Left ventricle myocardium inferior (tissue), 1 donor: Measurements from ENCODE around the gene RGMA. TPM values are rescaled to one million over a fixed set of nuclear protein-coding genes. Genes with fewer than 3 reads are reported as not detected.
A peak's percentile ranks its signal among the peaks of the same experiment; 100 is the strongest.

Experiments
- DNase-seq: peaks from one replicate; pipeline ENCODE4 v3.0.0-alpha.2; 2020
- H3K27ac ChIP-seq: fragments of 200-600 bp; replicated peaks from 2 replicates; pipeline ENCODE4 v1.8.0; 2021
- H3K27me3 ChIP-seq: fragments of 200-600 bp; 2 replicates; pipeline ENCODE4 v1.8.0; 2021; ENCODE audit warnings: low read depth
- H3K36me3 ChIP-seq: fragments of 200-600 bp; 2 replicates; pipeline ENCODE4 v1.8.0; 2021
- H3K4me1 ChIP-seq: fragments of 200-600 bp; 2 replicates; pipeline ENCODE4 v1.8.0; 2021
- H3K4me3 ChIP-seq: fragments of 200-600 bp; 2 replicates; pipeline ENCODE4 v1.8.0; 2021; ENCODE audit warnings: mild to moderate bottlenecking, moderate library complexity
- H3K9me3 ChIP-seq: fragments of 200-600 bp; replicated peaks from 2 replicates; pipeline ENCODE4 v1.8.0; 2021
- intact Hi-C: fragments of 100-400 bp; cut with micrococcal nuclease; formaldehyde crosslinking; loops from one replicate; pipeline ENCODE4 v1.11.0; 2022
- total RNA-seq: library from RNA; stranded (reverse); fragmentation: NEBNext Ultra II Directional; extraction: Animal tissue kit (Norgen Biotek cat#: 25700); gene quantifications from one replicate; pipeline ENCODE4 v1.2.1, GENCODE V29; 2021
- TF ChIP-seq, protein P1 (sequence below): fragments of 200-600 bp; IDR thresholded peaks from 2 replicates; pipeline ENCODE4 v1.8.0; 2021; ENCODE audit warnings: antibody characterized with exemption, mild to moderate bottlenecking, borderline replicate concordance
- donor health status: DM: no; HTN: yes; CAD: no; lungs with severe emphysema.

Gene RGMA
- total RNA-seq, 1 donor from 2014 or later = 16.9 TPM

DNA sequence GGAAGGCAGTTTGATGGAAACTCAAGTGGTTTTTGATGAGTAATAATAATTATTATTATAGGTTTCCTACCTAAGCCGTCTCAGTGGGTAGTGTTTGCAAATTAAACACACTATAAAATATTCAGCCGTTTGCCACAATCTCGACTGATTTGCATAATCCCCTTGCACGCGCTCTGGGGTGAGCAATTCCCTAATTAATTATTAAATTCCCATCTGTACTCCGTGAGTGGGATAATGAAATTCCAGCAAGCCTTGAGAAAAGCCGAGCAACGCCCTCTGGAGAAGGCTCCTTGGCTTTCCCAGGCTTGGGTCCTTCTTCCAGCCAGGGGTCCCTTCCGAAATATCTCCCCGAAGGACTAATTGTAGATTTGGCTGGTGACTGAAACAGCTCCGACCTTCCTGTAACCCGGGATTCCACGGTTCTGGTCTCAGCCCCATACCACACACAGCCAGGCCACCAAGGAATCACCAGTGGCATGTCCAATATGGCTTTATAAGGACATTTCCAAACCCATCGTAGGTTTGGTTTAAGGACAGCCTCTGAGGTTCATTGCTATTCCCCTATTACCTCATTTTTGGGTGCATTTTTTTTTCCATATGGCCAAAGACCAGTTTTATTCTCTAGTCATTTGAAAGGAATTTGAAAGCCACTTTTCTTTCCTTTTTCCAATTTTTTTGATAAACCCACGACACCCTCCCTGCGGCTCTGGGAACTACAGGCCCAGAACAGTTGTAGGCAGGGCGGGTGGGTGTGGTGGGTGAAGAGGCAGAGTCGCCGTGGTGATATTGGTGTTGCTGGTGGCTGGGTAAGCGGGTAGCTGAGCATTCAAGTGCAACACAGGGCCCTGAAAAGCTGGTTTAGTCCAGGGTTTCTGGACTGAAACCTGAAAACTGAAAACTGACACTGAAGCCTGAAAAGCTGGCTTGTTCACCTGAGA, 33.2 kb upstream of the RGMA start:
- H3K4me1 ChIP-seq = no peaks in the 10 kb centered on the region
- no peaks in the 10 kb centered on the region for H3K36me3 ChIP-seq
- H3K27me3 ChIP-seq = no peaks in the 10 kb centered on the region
- TF ChIP-seq, protein P1, sequence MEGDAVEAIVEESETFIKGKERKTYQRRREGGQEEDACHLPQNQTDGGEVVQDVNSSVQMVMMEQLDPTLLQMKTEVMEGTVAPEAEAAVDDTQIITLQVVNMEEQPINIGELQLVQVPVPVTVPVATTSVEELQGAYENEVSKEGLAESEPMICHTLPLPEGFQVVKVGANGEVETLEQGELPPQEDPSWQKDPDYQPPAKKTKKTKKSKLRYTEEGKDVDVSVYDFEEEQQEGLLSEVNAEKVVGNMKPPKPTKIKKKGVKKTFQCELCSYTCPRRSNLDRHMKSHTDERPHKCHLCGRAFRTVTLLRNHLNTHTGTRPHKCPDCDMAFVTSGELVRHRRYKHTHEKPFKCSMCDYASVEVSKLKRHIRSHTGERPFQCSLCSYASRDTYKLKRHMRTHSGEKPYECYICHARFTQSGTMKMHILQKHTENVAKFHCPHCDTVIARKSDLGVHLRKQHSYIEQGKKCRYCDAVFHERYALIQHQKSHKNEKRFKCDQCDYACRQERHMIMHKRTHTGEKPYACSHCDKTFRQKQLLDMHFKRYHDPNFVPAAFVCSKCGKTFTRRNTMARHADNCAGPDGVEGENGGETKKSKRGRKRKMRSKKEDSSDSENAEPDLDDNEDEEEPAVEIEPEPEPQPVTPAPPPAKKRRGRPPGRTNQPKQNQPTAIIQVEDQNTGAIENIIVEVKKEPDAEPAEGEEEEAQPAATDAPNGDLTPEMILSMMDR = peak; percentile 18
- peak; percentile 35 for DNase-seq
- intact Hi-C loops = no loop called here
- H3K4me3 ChIP-seq = no peak overlapping the region
- H3K9me3 ChIP-seq = no peaks in the 10 kb centered on the region
- peak overlapping the region; percentile 16 for H3K27ac ChIP-seq

DNA sequence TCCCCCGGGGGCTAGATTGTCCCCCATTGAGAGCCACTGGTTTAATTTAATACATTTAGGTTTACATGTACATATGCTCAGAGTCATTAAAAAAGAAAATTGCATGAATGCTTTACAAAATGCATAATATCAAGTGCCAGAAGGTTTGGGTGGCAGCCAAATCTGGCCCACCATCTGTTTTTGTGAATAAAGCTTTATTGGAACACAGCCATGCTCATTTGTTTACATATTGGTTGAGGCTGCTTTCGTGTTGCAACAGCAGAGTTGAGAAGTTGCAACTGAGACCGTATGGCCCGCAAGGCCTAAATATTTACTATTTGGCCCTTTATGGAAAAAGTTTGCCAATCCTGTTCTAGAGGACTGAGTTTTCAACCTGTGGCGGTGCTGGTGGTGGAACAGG, 32.1 kb upstream of the RGMA start:
- no peaks in the 10 kb centered on the region for H3K9me3 ChIP-seq
- DNase-seq = no peak
- TF ChIP-seq, protein P1 = no peak
- no peaks in the 10 kb centered on the region for H3K4me1 ChIP-seq
- H3K36me3 ChIP-seq = no peaks in the 10 kb centered on the region
- no peak overlapping the region for H3K4me3 ChIP-seq
- intact Hi-C loops = no loop called here
- H3K27ac ChIP-seq = no peak overlapping the region
- H3K27me3 ChIP-seq = no peaks in the 10 kb centered on the region

DNA sequence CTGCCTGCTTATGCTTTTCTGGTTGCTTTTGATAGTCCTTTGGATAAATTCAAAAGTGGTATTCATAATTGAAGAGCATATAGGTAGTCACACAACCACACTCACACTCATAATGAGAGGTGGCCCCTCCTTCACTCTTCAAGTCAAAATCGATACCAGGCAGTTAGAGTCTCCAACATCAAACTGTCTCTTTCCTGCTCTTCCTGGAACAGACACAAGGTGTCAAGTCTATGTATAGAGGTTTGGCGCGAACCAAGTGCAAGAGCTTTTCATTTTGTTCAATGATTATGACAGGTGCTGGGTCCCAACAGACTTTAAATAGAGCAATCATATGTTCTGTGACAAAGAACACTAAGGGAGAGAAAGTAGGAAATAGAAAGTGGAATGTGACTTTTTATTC, 29.9 kb upstream of the RGMA start:
- H3K27me3 ChIP-seq = peaks cover 4% of the 10 kb centered on the region
- TF ChIP-seq, protein P1 = no peak
- H3K4me1 ChIP-seq = no peaks in the 10 kb centered on the region
- H3K4me3 ChIP-seq = no peak overlapping the region
- H3K36me3 ChIP-seq = no peaks in the 10 kb centered on the region
- no peak for DNase-seq
- intact Hi-C loops = no loop called here
- H3K9me3 ChIP-seq = no peaks in the 10 kb centered on the region
- H3K27ac ChIP-seq = no peak overlapping the region

DNA sequence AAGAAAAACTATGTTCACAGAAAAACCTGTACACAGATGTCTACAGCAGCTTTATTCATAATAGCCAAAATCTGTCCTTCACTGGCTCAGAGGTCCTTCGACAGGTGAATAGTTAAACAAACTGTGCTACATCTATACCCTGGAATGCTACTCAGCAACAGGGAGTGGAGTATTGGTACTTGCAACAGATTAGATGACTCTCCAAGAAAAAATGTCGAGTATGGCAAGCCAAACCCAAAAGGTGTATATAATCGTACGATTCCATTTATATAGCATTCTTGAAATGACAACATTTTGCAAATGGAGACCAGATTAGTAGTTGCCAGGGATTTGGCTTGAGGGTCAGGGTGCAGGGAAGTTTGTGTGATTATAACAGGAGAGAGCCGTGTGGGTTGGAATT, 22.4 kb upstream of the RGMA start:
- Histone ChIP-seq H3K27me3 (peaks cover 55% of the 10 kb centered on the region), H3K4me1 (peaks cover 3% of the 10 kb centered on the region), H3K27ac (no peak overlapping the region), H3K36me3 (no peaks in the 10 kb centered on the region), H3K9me3 (no peaks in the 10 kb centered on the region), H3K4me3 (no peak overlapping the region)
- DNase-seq = no peak
- intact Hi-C loops = no loop called here
- TF ChIP-seq, protein P1 = no peak

DNA sequence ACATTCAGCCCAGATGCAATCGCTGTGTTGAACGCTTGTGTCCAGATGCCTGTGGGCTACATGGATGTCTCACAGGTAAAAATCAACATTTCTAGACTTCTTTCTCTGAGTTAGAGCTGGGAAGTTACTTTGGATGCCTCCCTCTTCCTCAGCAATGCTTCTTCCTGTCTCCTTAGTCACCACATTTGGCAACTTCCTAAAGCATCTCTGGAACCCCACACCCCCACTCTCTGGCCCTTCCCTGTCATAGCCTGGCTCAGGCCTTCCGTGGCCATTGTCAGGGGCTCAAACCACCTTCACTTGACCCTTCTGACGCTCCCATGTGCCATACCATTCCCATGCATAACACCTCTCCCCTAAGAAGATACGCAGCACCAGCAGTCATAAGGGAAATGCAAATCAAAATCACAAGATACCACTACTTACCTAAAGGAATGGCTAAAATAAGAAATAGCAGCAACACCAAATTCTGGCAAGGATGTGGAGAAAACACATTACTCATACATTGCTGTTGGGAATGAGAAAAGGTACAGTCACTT, 21.6 kb upstream of the RGMA start:
- peaks cover 3% of the 10 kb centered on the region for H3K4me1 ChIP-seq
- no peaks in the 10 kb centered on the region for H3K9me3 ChIP-seq
- H3K36me3 ChIP-seq = no peaks in the 10 kb centered on the region
- no peak for DNase-seq
- H3K27me3 ChIP-seq = peaks cover 51% of the 10 kb centered on the region
- TF ChIP-seq, protein P1 = no peak
- no peak overlapping the region for H3K27ac ChIP-seq
- intact Hi-C loops = no loop called here
- no peak overlapping the region for H3K4me3 ChIP-seq
